Ishikawa (cell line): Measurements from ENCODE around the gene HOXA7.

ENCODE experiments used
- CREB1 ChIP-seq: IDR thresholded peaks from 2 replicates; pipeline ENCODE4 v1.6.1; 2012; ENCODE audit warnings: low read depth
- EGR1 ChIP-seq: IDR thresholded peaks from 2 replicates; pipeline ENCODE4 v1.6.1; 2012
- EP300 ChIP-seq: IDR thresholded peaks from 2 replicates; pipeline ENCODE4 v1.6.1; 2012; ENCODE audit warnings: borderline replicate concordance
- FOXM1 ChIP-seq: IDR thresholded peaks from 2 replicates; pipeline ENCODE4 v1.6.1; 2012; ENCODE audit warnings: low read depth, borderline replicate concordance
- RAD21 ChIP-seq: IDR thresholded peaks from 2 replicates; pipeline ENCODE4 v1.6.1; 2012; ENCODE audit warnings: low read depth
- TAF1 ChIP-seq: IDR thresholded peaks from 2 replicates; pipeline ENCODE4 v1.6.1; 2012; ENCODE audit warnings: low read depth, mild to moderate bottlenecking
- TCF12 ChIP-seq: IDR thresholded peaks from 2 replicates; pipeline ENCODE4 v1.6.1; 2012; ENCODE audit warnings: low read depth
- TEAD4 ChIP-seq: IDR thresholded peaks from 2 replicates; pipeline ENCODE4 v1.6.1; 2012
- YY1 ChIP-seq: IDR thresholded peaks from 2 replicates; pipeline ENCODE4 v1.6.1; 2012; ENCODE audit warnings: low read depth
- TF ChIP-seq, protein P1 (sequence below): IDR thresholded peaks from 2 replicates; pipeline ENCODE4 v1.6.1; 2012
- TF ChIP-seq, protein P2 (sequence below): IDR thresholded peaks from 2 replicates; pipeline ENCODE4 v1.6.1; 2012; ENCODE audit warnings: low read depth, mild to moderate bottlenecking
- TF ChIP-seq, protein P3 (sequence below): IDR thresholded peaks from 2 replicates; pipeline ENCODE4 v1.6.1; 2012

DNA sequence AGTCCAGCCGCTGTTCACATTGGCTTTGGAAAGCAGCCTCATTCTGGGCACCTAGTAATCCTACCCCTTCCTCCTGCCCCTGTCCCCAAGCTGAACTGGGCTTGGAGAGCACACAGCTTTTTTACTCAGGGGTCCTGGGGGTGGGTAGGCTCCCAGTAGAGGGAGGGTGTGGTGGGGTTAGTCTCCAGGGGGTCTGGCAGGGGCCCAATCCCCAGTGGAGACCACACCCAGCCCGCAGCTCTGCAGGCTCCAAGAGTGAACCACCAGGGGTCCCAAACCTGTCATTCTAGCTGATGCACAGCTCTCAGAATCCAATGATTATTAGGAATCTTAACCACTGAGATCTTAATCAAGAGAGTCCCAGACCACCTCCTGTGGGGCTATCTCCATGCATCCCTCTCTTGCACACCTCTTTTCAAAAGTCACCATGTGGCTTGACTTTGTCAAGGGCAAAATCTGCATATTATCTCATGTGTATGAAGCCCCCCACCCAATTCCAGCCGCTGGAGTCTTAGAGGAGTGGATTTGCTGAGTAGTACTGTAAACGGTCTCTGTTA is 25.9 kb upstream of the HOXA7 start:
- no peak for TF ChIP-seq EP300
- TF ChIP-seq RAD21: no peak
- TF ChIP-seq TCF12: no peak
- TF ChIP-seq YY1: no peak
- TF ChIP-seq, protein P1, sequence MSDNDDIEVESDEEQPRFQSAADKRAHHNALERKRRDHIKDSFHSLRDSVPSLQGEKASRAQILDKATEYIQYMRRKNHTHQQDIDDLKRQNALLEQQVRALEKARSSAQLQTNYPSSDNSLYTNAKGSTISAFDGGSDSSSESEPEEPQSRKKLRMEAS: no peak
- TF ChIP-seq, protein P2, sequence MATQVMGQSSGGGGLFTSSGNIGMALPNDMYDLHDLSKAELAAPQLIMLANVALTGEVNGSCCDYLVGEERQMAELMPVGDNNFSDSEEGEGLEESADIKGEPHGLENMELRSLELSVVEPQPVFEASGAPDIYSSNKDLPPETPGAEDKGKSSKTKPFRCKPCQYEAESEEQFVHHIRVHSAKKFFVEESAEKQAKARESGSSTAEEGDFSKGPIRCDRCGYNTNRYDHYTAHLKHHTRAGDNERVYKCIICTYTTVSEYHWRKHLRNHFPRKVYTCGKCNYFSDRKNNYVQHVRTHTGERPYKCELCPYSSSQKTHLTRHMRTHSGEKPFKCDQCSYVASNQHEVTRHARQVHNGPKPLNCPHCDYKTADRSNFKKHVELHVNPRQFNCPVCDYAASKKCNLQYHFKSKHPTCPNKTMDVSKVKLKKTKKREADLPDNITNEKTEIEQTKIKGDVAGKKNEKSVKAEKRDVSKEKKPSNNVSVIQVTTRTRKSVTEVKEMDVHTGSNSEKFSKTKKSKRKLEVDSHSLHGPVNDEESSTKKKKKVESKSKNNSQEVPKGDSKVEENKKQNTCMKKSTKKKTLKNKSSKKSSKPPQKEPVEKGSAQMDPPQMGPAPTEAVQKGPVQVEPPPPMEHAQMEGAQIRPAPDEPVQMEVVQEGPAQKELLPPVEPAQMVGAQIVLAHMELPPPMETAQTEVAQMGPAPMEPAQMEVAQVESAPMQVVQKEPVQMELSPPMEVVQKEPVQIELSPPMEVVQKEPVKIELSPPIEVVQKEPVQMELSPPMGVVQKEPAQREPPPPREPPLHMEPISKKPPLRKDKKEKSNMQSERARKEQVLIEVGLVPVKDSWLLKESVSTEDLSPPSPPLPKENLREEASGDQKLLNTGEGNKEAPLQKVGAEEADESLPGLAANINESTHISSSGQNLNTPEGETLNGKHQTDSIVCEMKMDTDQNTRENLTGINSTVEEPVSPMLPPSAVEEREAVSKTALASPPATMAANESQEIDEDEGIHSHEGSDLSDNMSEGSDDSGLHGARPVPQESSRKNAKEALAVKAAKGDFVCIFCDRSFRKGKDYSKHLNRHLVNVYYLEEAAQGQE: no peak
- no peak for TF ChIP-seq FOXM1
- TF ChIP-seq TAF1: no peak
- TF ChIP-seq EGR1: no peak
- TF ChIP-seq, protein P3, sequence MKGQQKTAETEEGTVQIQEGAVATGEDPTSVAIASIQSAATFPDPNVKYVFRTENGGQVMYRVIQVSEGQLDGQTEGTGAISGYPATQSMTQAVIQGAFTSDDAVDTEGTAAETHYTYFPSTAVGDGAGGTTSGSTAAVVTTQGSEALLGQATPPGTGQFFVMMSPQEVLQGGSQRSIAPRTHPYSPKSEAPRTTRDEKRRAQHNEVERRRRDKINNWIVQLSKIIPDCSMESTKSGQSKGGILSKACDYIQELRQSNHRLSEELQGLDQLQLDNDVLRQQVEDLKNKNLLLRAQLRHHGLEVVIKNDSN: no peak
- TF ChIP-seq CREB1: no peak
- no peak for TF ChIP-seq TEAD4
